Superior temporal gyrus (tissue), 1 donor: ENCODE data around the gene KIAA0319L.
"Not testable (repeated sequence)": the region's sequence is repeated elsewhere in the genome, so short reads cannot be mapped to it uniquely, and the experiment has no call there.

ENCODE experiments used
- DNase-seq: peaks from one replicate; pipeline ENCODE4 v3.0.0-alpha.2; 2016; ENCODE audit errors: extremely low spot score

KIAA0319L gene

DNA sequence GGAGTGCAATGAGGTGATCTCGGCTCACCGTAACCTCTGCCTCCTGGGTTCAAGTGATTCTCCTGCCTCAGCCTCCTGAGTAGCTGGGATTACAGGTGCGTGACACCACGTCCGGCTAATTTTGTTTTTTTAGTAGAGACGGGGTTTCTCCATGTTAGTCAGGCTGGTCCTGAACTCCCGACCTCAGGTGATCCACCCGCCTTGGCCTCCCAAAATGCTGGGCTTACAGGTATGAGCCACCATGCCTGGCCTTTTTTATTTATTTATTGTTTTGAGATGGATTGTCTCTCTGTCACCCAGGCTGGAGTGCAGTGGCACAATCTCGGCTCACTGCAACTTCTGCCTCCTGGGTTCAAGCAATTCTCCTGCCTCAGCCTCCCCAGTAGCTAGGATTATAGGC, 24.4 kb upstream of the KIAA0319L start:
- DNase-seq, result not testable (repeated sequence)

DNA sequence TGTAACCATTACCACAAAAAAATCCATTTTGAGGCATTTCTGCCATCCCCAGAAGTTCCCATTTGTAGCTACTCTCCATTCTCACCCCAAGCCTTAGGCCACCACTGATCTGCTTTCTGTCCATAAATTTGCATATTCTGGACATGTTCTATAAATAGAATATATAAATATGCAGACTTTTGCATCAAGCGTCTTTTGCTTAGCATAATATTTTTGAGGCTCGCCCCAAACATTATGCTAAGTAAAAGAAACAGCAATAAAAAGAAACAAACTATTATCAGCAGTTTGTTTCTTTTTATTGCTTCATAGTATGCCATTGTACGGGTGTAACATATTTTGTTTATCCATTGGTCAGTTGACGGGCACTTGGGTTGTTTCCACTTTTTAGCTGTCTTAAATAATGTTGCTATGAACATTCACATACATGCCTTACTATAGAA, 23.8 kb upstream of the KIAA0319L start:
- no peak for DNase-seq

DNA sequence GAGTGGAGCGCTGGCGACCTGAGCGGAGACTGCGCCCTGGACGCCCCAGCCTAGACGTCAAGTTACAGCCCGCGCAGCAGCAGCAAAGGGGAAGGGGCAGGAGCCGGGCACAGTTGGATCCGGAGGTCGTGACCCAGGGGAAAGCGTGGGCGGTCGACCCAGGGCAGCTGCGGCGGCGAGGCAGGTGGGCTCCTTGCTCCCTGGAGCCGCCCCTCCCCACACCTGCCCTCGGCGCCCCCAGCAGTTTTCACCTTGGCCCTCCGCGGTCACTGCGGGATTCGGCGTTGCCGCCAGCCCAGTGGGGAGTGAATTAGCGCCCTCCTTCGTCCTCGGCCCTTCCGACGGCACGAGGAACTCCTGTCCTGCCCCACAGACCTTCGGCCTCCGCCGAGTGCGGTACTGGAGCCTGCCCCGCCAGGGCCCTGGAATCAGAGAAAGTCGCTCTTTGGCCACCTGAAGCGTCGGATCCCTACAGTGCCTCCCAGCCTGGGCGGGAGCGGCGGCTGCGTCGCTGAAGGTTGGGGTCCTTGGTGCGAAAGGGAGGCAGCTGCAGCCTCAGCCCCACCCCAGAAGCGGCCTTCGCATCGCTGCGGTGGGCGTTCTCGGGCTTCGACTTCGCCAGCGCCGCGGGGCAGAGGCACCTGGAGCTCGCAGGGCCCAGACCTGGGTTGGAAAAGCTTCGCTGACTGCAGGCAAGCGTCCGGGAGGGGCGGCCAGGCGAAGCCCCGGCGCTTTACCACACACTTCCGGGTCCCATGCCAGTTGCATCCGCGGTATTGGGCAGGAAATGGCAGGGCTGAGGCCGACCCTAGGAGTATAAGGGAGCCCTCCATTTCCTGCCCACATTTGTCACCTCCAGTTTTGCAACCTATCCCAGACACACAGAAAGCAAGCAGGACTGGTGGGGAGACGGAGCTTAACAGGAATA, 20.1 kb upstream of the KIAA0319L start:
- DNase-seq, result no peak

DNA sequence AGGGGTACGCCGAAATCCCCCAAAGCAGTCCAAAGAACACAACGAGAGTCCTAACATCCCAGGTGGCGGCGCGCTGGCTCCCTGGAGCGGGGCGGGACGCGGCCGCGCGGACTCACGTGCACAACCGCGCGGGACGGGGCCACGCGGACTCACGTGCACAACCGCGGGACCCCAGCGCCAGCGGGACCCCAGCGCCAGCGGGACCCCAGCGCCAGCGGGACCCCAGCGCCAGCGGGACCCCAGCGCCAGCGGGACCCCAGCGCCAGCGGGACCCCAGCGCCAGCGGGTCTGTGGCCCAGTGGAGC, 19.5 kb upstream of the KIAA0319L start:
- DNase-seq, result not testable (repeated sequence)

DNA sequence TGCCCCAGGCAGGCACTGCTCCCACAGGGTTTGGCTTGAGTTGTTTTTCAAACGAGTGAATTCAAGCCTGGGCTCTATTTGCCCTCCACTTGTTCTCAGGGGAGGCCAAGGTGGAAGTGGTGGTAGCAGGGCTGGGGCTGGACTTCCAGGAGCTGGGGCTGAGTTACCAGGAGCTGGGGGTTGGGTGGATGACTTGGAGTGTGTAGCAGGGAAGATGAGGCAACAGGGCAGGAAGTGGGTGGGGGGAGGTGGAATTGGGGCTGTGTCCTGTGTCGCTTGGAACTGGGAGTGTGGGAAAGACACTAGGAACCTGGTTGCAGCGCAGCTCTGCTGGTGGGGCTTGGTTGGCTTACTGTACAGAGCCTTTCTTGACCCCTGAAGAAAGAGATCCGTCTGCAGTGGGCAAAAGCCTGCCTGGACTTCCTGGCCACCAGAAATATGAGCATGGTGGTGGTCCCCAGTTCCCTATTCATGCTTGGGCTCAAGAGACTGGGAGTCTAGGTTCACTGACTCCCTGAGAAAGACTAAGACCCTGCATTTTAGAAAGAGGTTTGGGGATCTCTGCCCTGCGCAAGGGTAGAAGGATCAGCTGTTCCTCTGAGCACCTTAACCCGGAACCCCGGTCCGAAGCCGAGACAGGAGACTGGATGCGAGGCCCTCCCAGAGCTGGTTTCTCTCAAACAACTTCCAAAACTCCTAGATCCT, 19.0 kb upstream of the KIAA0319L start:
- no peak for DNase-seq

DNA sequence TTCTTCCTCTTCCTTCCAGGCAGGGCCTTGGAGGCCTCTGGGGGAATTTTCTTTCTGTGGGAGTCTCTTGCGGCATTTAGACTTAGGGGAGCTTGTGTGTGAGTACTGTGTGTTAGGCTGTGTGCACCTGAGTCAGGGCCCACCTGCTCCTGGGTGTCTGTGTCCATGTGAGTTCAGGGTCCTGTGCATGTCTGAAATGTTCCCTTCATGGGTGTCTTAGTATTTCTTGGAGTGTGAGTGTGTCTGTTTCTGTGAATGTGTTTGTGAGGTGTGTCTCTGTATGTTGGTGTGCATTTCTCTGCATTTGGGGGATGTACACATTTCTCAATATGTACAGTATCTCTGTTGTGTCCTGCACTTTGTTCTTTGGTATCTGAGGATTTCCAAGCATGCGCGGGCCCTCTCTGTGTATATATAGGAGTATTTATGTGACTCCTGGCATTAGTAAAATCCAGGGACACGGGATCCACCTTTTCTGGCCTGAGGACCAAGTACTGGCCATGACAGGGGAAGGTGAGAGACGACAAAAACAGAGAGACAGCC, 18.3 kb upstream of the KIAA0319L start:
- DNase-seq, result peak; percentile 6

DNA sequence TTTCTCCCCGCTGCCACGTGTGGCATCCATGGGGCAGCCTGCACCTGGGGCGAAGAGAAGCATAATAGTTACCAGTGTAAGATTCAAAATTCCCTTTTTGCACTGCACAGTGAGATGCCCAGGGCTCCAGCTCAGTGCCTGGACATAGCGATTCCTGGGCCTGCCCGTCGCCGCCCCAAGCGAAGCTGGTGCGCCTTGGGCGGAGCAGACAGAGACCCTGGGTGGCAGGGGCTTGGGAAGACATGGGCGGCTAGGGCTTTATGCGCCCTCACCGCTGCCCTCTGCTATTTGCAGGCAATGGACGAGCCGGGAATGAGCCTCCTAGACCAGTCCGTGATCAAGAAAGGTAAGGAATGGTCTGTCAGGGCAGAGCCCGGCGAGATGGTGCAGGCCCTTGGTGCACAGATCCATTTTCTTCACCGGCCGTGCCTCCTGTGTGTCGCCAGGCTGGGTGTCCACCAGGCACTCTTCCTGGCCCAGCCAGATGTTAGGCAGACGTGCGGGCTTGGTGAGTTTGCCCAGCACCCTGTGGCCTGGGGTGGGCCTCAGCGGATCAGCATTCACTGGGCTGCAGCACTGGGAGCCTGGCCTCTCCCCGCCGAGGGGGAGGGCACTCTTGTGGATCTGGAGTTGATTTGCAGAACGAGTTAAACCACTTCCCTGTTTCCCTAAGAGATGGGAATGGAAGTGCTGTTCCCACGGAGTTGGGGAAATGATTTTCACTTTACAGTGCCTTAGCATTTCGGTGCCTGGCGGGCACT, 17.6 kb upstream of the KIAA0319L start:
- DNase-seq, result no peak

DNA sequence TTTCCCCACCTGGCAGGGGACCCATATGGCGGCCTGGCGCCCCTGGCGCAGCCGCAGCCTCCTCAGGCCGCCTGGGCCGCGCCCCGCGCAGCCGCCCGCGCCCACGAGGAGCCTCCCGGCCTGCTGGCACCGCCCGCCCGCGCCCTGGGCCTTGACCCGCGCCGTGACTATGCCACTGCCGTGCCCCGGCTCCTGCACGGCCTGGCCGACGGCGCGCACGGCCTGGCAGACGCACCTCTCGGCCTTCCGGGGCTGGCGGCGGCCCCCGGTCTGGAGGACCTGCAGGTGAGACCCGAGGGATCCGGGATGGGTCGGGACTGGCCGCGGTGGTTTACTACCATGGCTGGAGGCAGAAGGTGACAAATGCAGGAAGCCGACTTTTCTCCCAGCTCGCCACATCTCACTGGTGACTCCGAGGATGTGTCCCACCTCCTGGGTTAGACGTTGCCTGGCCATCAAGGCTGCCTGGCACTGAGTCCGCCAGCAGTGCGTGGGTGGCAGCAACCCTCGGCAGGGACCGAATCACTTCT, 17.0 kb upstream of the KIAA0319L start:
- no peak for DNase-seq

DNA sequence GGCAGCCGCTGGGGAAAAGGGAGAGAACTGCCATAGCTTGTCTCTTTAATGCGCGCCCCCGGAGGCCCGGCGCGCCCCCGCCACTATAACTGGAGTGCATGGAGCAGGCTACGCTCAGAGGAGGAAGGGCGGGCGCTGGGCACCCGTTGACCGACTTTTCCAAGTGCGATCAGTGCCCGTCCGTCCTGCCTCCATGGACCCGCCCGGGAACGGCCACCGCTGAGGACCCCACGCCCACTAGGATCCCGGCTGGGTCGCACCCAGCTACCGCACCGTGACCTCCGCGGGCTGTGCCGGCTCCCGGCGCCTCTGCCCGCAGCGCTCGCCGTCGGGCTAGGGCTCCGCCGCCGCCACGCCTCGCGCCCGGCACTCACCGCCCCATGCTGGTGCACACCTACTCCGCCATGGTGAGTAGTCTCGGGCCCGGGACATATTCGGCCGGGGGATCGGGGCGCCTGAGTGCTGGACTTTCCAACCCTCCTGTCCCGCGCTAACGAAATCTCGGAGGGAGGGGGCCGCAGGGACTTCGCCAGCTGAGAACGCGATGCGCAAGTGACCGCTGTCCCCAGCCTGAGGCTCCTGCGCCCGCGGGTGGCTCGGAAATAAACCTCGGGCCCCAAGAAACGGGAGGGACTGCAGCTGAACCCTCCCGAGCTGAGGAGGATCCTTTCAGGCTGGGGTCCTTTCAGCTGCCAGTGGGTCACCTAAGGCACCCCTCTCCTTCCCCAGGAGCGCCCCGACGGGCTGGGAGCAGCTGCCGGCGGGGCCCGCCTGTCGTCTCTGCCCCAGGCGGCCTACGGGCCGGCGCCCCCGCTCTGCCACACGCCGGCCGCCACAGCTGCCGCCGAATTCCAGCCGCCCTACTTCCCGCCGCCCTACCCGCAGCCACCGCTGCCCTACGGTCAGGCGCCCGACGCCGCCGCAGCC, 16.3 kb upstream of the KIAA0319L start, which contains the start of gene TFAP2E:
TFAP2E (plus strand) TSS at position 117 of the 927 bp plus-strand sequence; CDS start at position 381, 264 bp downstream.
- peak; percentile 66 for DNase-seq

DNA sequence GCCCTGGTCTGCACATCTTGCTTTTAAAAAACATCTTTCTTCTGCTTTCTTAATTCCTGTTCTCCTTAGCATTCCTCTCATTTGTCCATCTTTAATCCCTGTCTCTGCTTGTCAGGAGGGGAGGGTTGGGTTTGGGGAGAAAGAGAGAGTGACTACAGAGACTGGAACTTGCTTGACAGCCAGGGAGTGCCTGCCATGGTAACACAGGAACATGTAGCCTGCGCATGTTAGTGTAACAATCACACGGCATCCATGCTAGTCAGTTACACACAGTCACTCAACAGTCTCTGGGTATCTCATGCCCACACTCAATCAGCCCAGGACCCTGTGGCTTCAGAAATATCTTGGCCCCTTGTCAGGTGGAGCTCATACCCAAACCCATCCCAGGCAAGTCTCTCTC, 15.1 kb upstream of the KIAA0319L start:
- no peak for DNase-seq

DNA sequence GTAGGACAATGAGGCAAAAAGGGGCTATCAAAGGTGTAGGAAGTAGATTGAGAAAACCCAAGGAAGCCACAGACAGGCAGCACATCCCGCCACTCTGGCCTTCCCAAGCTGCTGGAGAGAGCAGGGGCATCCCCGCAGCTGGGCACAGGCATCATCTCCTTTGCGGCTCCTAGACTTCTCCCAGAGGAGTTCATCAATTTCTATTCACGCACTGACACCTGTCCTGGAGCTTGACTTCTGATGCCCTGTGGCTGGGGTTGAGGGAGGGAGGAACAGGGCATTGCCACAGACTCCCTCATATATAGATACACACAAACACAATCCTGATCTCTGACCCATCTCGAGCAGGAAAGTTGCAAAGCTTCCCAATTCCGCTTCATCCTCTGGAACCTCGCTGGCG, 14.1 kb upstream of the KIAA0319L start:
- no peak for DNase-seq

DNA sequence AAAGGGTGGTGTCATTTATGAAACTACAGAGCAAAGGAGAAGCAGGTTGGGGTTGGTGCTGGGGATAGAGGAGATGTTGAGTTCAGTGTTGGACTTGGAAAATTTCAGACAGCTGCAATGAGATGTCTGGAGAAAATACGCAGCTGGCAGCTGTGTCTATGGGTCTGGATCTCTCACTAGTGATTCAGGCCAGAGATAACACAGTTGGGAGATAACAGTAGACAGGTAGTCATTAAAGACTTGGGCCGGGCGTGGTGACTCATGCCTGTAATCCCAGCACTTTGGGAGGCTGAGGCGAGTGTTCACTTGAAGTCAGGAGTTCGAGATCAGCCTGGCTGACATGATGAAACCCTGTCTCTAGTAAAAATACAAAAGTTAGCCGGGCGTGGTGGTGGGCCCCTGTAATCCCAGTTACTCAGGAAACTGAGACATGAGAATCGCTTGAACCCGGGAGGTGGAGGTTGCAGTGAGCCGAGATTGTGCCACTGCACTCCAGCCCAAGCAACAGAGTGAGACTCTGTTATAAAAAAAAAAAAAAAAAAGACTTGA, 13.5 kb upstream of the KIAA0319L start:
- no peak for DNase-seq

DNA sequence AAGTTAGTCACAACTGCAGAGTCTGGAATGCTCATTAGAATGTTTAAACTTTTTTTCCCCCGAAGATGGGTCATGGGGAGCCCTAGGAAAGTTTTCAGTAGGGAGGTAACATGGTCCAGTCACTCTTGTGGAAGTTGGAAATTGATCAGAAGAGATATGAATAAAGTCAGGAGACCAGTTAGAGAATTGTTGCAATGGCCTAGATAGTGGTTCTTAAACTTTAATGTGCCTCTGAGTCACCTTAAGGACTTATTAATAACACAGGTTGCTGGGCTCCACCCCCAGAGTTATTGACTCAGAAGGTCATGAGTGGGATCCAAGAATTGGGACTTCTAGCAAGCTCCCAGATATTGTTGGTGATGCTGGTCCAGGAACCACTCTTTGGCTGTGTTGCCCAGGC, 12.7 kb upstream of the KIAA0319L start:
- DNase-seq, result no peak

DNA sequence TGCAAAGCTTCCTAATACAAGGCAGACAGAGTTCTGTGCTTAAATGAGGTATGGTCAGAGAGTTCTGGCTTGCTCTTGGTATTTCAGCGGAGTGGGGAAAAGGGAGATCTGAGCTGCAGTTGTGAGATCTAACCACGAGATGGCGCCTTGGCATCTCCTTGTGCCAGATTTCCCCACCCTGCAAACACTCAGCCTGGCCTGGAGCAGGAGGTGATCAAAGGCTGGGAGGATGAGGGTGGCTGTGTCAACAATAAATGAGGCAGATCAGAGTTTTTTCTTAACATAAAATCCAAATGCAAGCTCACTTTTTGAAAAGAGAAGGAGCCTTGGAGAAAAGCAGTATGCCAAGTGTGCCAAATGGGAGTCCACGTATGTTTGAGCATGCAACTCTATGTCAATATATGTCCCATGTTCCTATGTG, 11.8 kb upstream of the KIAA0319L start:
- DNase-seq, result peak; percentile 92

DNA sequence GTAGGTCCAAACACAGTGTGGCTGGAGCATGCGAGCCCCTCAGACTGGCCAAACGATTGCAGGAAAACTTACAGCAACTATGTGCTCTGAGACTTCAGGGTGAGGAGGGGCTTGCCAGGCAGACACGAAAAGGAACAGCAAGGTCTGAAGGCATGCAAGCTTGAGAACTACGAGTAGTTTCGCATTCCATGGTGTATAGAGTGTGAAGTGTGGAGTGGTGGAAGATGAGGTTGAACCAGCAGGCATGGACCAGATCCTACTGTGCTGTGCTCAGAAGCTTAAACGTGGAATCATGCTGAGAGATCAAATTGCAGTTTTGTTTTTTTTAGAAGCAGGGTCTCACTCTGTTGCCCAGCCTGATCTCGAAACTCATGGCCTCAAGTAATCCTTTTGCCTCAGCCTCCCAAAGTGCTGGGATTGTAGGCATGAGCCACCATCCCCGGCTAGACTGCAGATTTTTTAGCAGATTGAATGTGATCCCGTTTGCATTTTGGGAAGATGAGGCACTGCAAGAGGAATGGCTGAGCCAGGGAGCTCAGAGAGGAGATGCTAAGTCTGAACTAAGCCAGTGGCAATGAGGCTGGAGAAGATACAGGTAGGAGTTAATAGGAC, 10.8 kb upstream of the KIAA0319L start:
- no peak for DNase-seq

DNA sequence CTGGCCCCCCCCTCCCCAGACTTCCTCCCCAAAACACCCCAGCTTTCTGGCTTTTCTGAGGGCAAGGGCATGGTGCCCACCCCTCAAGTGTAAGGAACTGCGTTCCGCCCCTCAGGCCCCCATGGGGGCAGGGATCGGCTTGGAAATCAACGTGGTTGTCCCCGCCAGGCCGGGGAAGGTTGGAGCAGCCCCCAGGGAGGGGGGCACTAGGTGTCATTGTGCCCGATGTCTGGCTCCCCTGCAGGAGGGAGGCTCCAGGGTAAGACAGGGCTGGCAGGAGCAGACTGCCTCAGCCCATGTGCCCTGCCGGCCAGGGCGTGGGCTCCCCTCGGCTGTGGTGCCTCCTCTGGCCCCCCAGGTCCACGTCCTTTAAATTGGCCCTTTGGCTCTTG, 8.5 kb upstream of the KIAA0319L start:
- no peak for DNase-seq

DNA sequence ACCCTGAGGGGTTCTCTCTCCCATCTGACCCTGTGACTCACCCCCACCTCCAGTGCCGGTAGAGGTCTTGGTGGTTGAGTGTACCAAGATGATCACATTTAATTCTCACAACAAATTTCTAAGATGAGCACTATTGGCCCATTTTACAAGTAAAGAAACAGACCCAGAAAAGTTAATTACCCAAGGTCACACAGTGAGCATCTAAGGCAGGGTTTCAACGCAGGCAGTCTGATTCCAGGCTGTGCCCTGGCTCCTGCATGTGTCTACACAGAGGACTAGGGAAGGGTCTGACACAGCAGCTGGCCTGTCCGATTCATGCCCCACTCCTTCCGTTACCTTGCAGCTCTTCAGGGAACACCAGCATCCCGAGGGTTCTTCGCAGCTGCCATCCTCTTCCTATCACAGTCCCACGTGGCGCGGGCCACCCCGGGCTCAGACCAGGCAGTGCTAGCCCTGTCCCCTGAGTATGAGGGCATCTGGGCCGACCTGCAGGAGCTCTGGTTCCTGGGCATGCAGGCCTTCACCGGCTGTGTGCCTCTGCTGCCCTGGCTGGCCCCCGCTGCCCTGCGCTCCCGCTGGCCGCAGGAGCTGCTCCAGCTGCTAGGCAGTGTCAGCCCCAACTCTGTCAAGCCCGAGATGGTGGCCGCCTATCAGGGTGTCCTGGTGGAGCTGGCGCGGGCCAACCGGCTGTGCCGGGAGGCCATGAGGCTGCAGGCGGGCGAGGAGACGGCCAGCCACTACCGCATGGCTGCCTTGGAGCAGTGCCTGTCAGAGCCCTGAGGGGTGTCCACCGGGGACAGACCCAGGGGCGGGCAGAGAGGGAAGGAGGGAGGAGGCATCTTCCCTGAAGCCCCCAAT, 7.9 kb upstream of the KIAA0319L start:
- DNase-seq, result no peak

DNA sequence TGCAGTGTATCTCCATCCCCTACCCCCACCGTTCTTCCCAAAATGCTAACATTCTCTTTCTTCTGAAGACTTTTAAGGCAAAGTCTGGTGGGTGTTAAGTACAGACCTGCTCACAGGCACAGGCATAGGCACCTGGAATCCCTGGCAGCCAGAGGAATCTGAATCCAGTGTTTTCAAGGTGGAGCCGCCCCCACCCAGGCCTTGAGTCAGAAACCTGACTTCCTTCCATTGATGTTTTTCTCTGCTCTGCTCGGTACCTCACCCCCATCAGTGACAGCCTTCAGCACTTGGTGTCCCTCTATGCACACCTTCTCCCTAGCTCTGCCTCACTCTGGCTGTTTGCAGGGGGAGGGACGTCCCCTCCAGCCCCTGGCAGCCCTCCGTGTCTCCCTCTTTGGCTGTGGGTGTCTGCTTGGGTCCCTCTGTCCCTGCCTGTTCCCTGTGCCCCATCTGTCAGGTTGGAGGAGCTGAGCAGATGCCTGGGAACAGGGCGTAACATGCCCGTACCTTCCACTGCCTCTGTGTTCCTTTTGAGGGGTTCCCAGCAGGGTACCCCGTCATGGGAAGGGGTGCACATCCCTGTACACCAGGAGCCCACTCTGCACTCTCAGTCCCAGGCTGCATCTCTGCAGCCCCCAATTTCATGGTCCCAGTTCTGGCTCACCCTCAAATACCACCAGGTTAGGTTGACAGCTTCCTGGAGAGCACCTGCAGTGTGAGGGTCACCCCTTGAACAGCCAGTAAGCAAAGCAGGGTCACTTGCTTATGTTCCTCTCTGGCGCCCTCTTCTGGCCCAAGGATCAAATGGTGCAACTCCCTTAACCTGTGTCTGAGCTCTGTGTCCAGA, 7.1 kb upstream of the KIAA0319L start:
- peak; percentile 80 for DNase-seq
